ENCODE results near the gene SMAD9.

DNA sequence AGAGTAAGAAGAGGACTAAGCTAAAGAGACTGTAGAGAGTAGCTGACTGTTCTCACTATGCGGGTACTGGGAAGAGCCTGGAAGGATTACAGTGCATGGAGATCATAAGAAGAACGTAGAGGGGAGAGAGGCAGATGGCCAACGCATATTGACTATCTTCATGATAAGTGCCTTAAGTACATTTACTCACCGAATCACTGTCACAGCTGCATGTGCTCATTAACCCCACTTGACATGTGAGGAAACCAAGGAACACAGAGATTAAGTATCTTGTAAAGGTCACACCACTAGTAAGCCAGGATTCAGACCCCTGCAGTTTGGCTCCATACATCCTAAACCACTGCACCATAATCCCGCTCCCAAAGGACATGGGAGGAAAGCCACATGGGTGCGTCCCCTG lies 34.1 kb downstream of the SMAD9 start:
- TF ChIP-seq EZH2phosphoT487 (IDR thresholded peaks at IDR 0.05; ENCODE audit: insufficient read depth, low read depth): no peak
- no peak for TF ChIP-seq EZH2 (IDR thresholded peaks at IDR 0.05; ENCODE audit: insufficient read depth, poor library complexity, severe bottlenecking)

Data from GM23248 (cell line).